MM.1S (cell line): ENCODE measurements around the gene FLRT2.

ENCODE experiments used
- EZH2 ChIP-seq: fragments of 300-600 bp; sonication (generic); optimal IDR thresholded peaks from 2 replicates; pipeline ENCODE3; 2017; ENCODE audit warnings: low read depth, mild to moderate bottlenecking, antibody characterized with exemption, low read length, mixed read lengths
- TF ChIP-seq, protein P1 (sequence below): fragments of 300-600 bp; sonication (generic); IDR thresholded peaks from 2 replicates; pipeline ENCODE4 v1.5.1; 2016; ENCODE audit warnings: antibody characterized with exemption, low read length, mixed read lengths

DNA sequence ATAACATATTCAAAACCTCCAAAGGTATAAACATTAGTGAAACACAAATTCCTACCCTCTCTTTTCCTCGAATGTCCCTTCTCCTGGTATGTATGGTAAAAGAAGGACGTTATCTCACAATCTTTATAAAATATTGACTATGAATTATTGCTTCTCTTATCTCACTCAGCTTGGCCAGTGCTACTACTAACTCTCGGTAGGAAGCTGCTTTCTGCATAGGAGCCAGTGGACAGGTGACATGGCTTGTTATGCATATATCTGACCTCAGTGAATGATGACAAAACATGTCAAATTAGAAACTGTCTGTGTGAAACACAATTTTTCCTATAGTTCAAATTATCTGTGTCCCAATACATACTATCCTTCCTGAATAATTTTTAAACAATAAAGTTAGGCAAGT is 48.5 kb upstream of the FLRT2 start:
- TF ChIP-seq, protein P1, sequence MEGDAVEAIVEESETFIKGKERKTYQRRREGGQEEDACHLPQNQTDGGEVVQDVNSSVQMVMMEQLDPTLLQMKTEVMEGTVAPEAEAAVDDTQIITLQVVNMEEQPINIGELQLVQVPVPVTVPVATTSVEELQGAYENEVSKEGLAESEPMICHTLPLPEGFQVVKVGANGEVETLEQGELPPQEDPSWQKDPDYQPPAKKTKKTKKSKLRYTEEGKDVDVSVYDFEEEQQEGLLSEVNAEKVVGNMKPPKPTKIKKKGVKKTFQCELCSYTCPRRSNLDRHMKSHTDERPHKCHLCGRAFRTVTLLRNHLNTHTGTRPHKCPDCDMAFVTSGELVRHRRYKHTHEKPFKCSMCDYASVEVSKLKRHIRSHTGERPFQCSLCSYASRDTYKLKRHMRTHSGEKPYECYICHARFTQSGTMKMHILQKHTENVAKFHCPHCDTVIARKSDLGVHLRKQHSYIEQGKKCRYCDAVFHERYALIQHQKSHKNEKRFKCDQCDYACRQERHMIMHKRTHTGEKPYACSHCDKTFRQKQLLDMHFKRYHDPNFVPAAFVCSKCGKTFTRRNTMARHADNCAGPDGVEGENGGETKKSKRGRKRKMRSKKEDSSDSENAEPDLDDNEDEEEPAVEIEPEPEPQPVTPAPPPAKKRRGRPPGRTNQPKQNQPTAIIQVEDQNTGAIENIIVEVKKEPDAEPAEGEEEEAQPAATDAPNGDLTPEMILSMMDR, result no peak
- TF ChIP-seq EZH2, result no peak
